Stimulated activated naive B cell treated with anti-CD40 and anti-IgM and Interleukin-4, amounts not matched to agents 10 μg/mL and 1 μg/mL and 100 μg/mL, for 72 hours (primary cell): Measurements from ENCODE around the gene ATP9B.
A peak's percentile ranks its signal among the peaks of the same experiment; 100 is the strongest.

Experiments used
- ATAC-seq, 2 donors: fragments of 150-1000 bp; cut with Tn5 transposase; replicated peaks; 2 replicates each; pipeline ENCODE4 v1.10.0; 2021; ENCODE audit warnings: moderate library complexity in 1 of 2
- DNase-seq: peaks from one replicate; pipeline ENCODE4 v3.0.0; 2021
- H3K27ac Mint-ChIP-seq: one replicate; pipeline ENCODE4 v1.8.0; 2022; ENCODE audit warnings: mild to moderate bottlenecking, mixed read lengths
- H3K27me3 Mint-ChIP-seq, 2 donors: one replicate each; pipeline ENCODE4 v1.8.0; 2022; ENCODE audit warnings: mixed read lengths in 2 of 2
- H3K36me3 Mint-ChIP-seq, 2 donors: one replicate each; pipeline ENCODE4 v1.8.0; 2022; ENCODE audit warnings: mixed read lengths in 2 of 2, mild to moderate bottlenecking in 1 of 2
- H3K4me1 Mint-ChIP-seq, 2 donors: one replicate each; pipeline ENCODE4 v1.8.0; 2022; ENCODE audit warnings: mixed read lengths in 2 of 2, mild to moderate bottlenecking in 1 of 2
- H3K4me3 Mint-ChIP-seq, 2 donors: one replicate each; pipeline ENCODE4 v1.8.0; 2022; ENCODE audit warnings: mild to moderate bottlenecking in 2 of 2, mixed read lengths in 2 of 2, moderate library complexity in 1 of 2
- H3K9me3 Mint-ChIP-seq, 2 donors: one replicate each; pipeline ENCODE4 v1.8.0; 2022; ENCODE audit warnings: mixed read lengths in 2 of 2, mild to moderate bottlenecking in 1 of 2

ATP9B gene

DNA sequence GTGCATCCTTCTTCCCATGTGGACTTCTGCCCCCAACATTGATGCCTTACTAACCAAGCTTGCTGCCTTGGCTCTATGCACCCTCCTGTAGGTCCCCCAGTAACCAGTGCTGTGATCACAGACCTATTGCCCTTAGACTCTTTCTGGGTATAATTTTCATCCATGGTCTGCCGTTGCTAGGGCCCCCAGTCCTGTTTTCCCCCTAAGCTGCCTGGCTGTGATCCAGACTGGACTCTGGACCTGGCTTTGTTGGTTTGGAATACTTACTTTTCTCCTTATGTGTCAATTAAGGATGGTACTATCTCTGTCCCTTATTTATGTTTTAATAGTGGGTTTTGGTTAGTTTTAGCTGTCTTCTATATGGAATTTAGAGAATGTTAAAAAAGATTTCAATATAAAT is 26.0 kb downstream of the ATP9B start:
- H3K27ac Mint-ChIP-seq = no peak overlapping the region
- no peak for ATAC-seq
- no peak overlapping the region for H3K4me3 Mint-ChIP-seq
- peaks cover 6 to 10% of the 10 kb centered on the region in 2 donors for H3K9me3 Mint-ChIP-seq
- H3K4me1 Mint-ChIP-seq = peaks cover 15 to 28% of the 10 kb centered on the region in 2 donors
- H3K27me3 Mint-ChIP-seq = no peaks in the 10 kb centered on the region
- no peak for DNase-seq
- peaks cover 25 to 30% of the 10 kb centered on the region in 2 donors for H3K36me3 Mint-ChIP-seq

DNA sequence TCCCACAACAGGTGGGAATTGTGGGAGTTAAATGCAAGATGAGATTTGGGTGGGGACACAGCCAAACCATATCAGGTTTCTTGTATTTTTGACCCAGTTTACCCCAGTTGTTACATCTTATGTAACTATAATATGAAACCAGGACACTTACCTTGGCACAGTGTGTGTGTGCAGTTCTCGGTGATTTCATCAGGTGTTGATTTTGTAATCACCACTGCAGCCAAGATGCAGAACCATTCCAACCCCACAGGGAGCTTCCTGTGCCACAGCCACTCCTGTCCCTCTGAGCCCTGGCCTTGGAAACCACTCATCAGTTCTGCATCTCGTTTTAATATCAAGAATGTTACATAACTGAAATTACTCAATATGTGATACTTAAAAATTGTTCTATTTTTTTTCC is 31.8 kb downstream of the ATP9B start:
- Mint-ChIP-seq H3K27me3 (no peaks in the 10 kb centered on the region), H3K9me3 (peaks cover 0 to 8% of the 10 kb centered on the region in 2 donors), H3K4me1 (peaks cover 13 to 21% of the 10 kb centered on the region in 2 donors), H3K36me3 (peaks cover 49 to 53% of the 10 kb centered on the region in 2 donors), H3K27ac (no peak overlapping the region), H3K4me3 (no peak overlapping the region)
- DNase-seq (no peak), ATAC-seq (no peak)

DNA sequence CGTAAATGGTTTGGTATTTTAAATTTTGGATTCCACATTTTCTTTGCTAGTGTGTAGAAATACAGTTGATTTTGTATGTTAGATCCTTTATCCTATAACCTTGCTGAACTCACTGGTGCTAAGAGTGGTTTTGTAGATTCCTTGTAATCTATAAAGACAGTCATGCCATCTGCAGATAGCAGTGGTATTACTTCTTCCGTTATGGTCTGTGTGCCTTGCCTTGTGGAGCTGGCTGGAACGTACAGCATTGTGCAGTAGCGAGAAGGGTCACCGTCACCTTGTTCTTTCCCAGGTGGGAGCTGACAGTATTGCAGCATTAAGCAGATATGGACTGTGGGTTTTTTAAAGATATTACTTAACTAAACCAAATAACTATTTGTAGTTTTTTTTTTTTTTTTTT is 33.7 kb downstream of the ATP9B start:
- Mint-ChIP-seq H3K4me3 (no peak overlapping the region), H3K27me3 (no peaks in the 10 kb centered on the region), H3K4me1 (peaks cover 17 to 29% of the 10 kb centered on the region in 2 donors), H3K27ac (no peak overlapping the region), H3K36me3 (peaks cover 51 to 53% of the 10 kb centered on the region in 2 donors), H3K9me3 (peaks cover 0 to 8% of the 10 kb centered on the region in 2 donors)
- ATAC-seq (no peak), DNase-seq (no peak)

- DNase-seq = no peak
- peak; percentile 70 to 88 for ATAC-seq
- Mint-ChIP-seq H3K27ac (no peak overlapping the region), H3K4me1 (peaks cover 18 to 37% of the 10 kb centered on the region in 2 donors), H3K4me3 (no peak overlapping the region), H3K36me3 (peaks cover 46 to 47% of the 10 kb centered on the region in 2 donors), H3K27me3 (no peaks in the 10 kb centered on the region), H3K9me3 (peaks cover 0 to 4% of the 10 kb centered on the region in 2 donors)
Measured at GRCh38 chr18:79104137-79104536, 34.9 kb downstream of the ATP9B start.

GRCh38 chr18:79105455-79105854 is 36.3 kb downstream of the ATP9B start:
- H3K36me3 Mint-ChIP-seq = peaks cover 40% of the 10 kb centered on the region in 2 donors
- no peak overlapping the region for H3K4me3 Mint-ChIP-seq
- H3K9me3 Mint-ChIP-seq = peaks cover 0 to 3% of the 10 kb centered on the region in 2 donors
- no peak for DNase-seq
- peak overlapping the region; percentile 15 for H3K27ac Mint-ChIP-seq
- no peaks in the 10 kb centered on the region for H3K27me3 Mint-ChIP-seq
- ATAC-seq = no peak
- peaks cover 18 to 37% of the 10 kb centered on the region in 2 donors for H3K4me1 Mint-ChIP-seq

DNA sequence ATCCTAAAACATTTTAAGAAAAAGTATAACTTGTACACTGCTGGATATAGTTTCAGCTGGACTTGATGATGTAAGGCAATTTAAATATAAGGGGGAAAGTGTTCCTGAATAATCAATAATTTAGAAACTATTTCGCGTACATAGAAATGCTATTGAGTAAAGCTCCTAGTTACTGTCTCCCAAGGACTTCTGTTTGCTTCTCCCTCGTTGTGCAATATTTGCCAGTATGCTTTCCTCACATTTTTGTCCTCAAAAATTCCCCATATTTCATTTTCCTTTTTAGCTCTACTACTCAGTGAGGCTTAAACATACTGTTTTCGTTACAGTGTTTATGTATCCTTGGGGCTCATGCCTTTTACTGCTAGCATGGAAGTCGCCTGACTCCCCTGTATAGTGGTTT is 36.9 kb downstream of the ATP9B start:
- no peak overlapping the region for H3K27ac Mint-ChIP-seq
- peaks cover 34% of the 10 kb centered on the region in 2 donors for H3K36me3 Mint-ChIP-seq
- H3K9me3 Mint-ChIP-seq = peaks cover 0 to 3% of the 10 kb centered on the region in 2 donors
- peaks cover 18 to 37% of the 10 kb centered on the region in 2 donors for H3K4me1 Mint-ChIP-seq
- ATAC-seq (no peak), DNase-seq (no peak)
- H3K4me3 Mint-ChIP-seq = no peak overlapping the region
- no peaks in the 10 kb centered on the region for H3K27me3 Mint-ChIP-seq

DNA sequence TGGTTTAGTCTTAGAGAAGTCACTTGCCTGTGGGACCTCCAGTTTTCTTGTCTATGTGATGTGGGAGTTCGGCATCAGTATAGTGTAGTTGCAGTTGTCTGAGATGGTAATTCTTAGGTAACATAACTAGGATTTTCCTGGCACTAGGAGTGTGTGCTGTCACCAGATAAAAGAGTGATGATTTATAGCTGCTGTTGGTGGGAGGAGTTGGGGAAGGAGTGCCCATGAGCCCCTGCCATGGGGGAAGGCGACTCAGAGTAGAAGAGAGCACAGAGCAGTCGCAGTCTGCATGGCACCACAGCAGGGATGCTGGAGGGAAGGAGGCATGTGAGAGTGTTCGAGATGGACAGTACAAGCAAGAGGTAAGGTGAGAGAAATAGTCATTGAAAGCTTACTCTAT is 38.7 kb downstream of the ATP9B start:
- Mint-ChIP-seq H3K27me3 (no peaks in the 10 kb centered on the region), H3K9me3 (peaks cover 0 to 3% of the 10 kb centered on the region in 2 donors), H3K27ac (no peak overlapping the region), H3K4me3 (no peak overlapping the region), H3K36me3 (peaks cover 22 to 27% of the 10 kb centered on the region in 2 donors), H3K4me1 (peaks cover 18 to 36% of the 10 kb centered on the region in 2 donors)
- DNase-seq = no peak
- no peak for ATAC-seq

GRCh38 chr18:79108549-79109215 is 39.5 kb downstream of the ATP9B start:
- no peak overlapping the region for H3K27ac Mint-ChIP-seq
- no peaks in the 10 kb centered on the region for H3K27me3 Mint-ChIP-seq
- ATAC-seq = no peak
- no peak for DNase-seq
- no peak overlapping the region for H3K4me3 Mint-ChIP-seq
- H3K36me3 Mint-ChIP-seq = peaks cover 17 to 23% of the 10 kb centered on the region in 2 donors
- H3K9me3 Mint-ChIP-seq = no peaks in the 10 kb centered on the region
- H3K4me1 Mint-ChIP-seq = peaks cover 14 to 28% of the 10 kb centered on the region in 2 donors

- peaks cover 3 to 10% of the 10 kb centered on the region in 2 donors for H3K4me1 Mint-ChIP-seq
- H3K4me3 Mint-ChIP-seq = no peak overlapping the region
- no peak overlapping the region for H3K27ac Mint-ChIP-seq
- peaks cover 0 to 2% of the 10 kb centered on the region in 2 donors for H3K9me3 Mint-ChIP-seq
- H3K27me3 Mint-ChIP-seq = no peaks in the 10 kb centered on the region
- H3K36me3 Mint-ChIP-seq = peaks cover 17 to 24% of the 10 kb centered on the region in 2 donors
- ATAC-seq = no peak
- DNase-seq = no peak
Measured at GRCh38 chr18:79111483-79111882, 42.3 kb downstream of the ATP9B start.

DNA sequence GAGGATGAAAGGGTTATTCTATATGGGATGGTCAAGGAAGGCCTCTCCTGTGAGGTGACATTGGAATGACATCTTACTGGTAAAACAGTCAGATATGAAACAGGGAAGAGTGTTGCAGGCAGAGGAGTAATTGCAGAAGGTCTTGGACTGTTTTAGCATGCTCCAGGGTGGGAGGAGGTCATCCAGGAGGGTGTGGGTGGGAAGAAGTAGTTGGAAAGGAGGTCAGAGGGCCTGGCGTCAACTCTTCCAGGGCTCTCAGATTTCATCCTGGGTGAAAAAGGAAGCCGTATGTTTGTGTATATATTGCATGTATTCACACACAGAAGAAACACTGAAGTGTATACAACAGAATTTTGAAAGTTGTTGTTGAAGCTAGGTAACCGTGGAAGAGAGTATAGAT is 48.2 kb downstream of the ATP9B start:
- no peak for DNase-seq
- Mint-ChIP-seq H3K4me1 (no peaks in the 10 kb centered on the region), H3K9me3 (peaks cover 0 to 2% of the 10 kb centered on the region in 2 donors), H3K4me3 (no peak overlapping the region), H3K36me3 (peaks cover 19 to 34% of the 10 kb centered on the region in 2 donors), H3K27me3 (no peaks in the 10 kb centered on the region), H3K27ac (no peak overlapping the region)
- no peak for ATAC-seq

GRCh38 chr18:79117788-79118187 is 48.6 kb downstream of the ATP9B start:
- Mint-ChIP-seq H3K9me3 (peaks cover 0 to 2% of the 10 kb centered on the region in 2 donors), H3K4me1 (no peaks in the 10 kb centered on the region), H3K36me3 (peaks cover 19 to 36% of the 10 kb centered on the region in 2 donors), H3K4me3 (no peak overlapping the region), H3K27me3 (no peaks in the 10 kb centered on the region), H3K27ac (no peak overlapping the region)
- ATAC-seq (no peak), DNase-seq (no peak)

DNA sequence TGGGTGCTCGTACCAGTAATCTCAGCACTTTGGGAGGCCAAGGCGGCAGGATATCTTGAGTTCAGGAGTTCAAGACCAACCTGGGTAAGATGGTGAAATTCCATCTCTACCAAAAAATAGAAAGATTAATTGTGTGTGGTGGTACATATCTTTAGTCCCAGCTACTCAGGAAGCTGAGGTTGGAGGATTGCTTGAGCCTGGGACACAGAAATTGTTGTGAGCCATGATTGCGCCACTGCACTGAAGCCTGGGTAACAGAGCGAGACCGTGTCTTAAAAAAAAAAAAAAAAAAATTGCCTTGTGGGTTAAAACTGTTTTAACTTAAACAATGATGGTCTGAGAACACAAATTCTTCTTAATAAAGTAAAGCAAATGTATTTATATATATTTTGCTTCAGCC is 49.6 kb downstream of the ATP9B start:
- H3K36me3 Mint-ChIP-seq = peaks cover 19 to 39% of the 10 kb centered on the region in 2 donors
- H3K9me3 Mint-ChIP-seq = peaks cover 0 to 2% of the 10 kb centered on the region in 2 donors
- no peak overlapping the region for H3K27ac Mint-ChIP-seq
- DNase-seq (no peak), ATAC-seq (no peak)
- H3K4me1 Mint-ChIP-seq = no peaks in the 10 kb centered on the region
- no peaks in the 10 kb centered on the region for H3K27me3 Mint-ChIP-seq
- H3K4me3 Mint-ChIP-seq = no peak overlapping the region

DNA sequence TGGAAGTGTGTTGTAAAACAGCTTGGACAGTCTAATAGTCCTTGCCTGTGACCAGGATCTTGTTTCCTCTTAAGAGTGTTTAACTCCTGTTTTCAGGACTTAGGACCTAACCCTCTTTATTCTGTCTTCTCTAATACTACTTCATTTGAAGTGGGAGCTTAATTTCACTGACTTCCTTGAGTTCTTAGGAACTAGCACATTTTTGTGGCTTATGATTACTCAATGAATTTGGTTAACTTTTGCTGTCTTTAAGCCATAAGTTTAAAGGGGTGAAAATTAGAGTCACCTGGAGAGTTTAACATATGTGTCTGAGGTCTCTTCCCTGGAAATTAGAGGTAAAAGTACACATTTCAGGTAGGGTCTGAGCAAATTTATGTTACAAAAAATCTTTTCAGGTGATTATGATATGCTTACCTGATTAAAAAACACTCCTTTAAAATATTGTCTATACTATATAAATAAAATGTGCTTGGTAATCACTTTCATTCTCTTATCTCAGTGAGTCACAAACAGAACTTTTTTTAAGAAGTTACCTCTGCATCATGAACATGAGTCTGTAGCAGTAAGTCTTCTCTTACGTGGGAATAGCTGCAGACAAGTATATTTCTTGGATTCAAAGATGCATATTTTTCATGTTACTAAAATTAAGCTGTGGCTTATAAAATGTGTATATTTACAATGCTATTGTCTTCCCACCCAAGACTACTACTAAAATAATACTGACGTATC is 52.7 kb downstream of the ATP9B start:
- H3K27me3 Mint-ChIP-seq = no peaks in the 10 kb centered on the region
- peaks cover 0 to 5% of the 10 kb centered on the region in 2 donors for H3K4me1 Mint-ChIP-seq
- H3K9me3 Mint-ChIP-seq = no peaks in the 10 kb centered on the region
- peaks cover 17 to 42% of the 10 kb centered on the region in 2 donors for H3K36me3 Mint-ChIP-seq
- ATAC-seq (no peak), DNase-seq (no peak)
- no peak overlapping the region for H3K27ac Mint-ChIP-seq
- H3K4me3 Mint-ChIP-seq = no peak overlapping the region

DNA sequence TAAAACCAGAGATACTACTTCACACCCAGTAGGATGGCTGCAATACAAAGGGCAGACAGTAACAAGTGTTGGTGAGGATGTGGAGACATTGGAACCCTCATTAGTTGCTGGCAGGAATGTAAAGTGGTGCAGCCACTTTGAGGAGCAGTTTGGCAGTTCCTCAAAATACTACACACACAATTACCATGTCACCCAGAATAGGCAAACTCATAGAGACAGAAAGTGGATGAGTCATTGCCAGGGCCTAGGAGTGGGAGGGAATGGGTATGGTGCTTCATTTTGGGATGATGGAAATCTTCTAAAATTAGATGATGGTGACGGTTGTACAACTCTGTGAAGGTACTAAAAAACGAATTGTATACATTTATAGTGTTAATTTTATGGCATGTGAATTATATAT is 54.8 kb downstream of the ATP9B start:
- Mint-ChIP-seq H3K27me3 (no peaks in the 10 kb centered on the region), H3K4me3 (no peak overlapping the region), H3K36me3 (peaks cover 29 to 48% of the 10 kb centered on the region in 2 donors), H3K9me3 (no peaks in the 10 kb centered on the region), H3K27ac (no peak overlapping the region), H3K4me1 (peaks cover 0 to 5% of the 10 kb centered on the region in 2 donors)
- DNase-seq (no peak), ATAC-seq (peak; percentile 46 to 52)

DNA sequence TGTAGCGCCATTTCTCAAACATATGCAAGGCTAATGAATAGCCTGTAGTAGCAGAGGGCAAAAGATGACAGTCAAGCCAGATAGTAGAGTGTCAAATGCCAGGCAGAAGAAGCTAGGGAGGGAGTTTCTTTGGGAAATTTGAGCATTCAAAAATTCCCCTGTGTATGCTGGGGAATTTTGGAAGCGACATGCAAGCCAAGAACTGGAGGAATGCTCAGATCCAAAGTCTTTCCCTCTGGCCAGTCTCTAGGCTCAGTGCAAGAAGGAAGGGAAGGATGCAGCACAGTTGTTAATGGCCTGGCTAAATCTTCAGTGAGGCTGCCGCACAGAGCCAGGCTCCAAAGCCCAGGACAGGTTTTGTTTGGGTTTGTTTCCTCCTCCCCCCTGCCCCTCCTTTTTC is 59.9 kb downstream of the ATP9B start:
- Mint-ChIP-seq H3K27me3 (no peaks in the 10 kb centered on the region), H3K36me3 (peaks cover 32 to 61% of the 10 kb centered on the region in 2 donors), H3K4me1 (peaks cover 0 to 3% of the 10 kb centered on the region in 2 donors), H3K4me3 (no peak overlapping the region), H3K9me3 (no peaks in the 10 kb centered on the region), H3K27ac (no peak overlapping the region)
- ATAC-seq (no peak), DNase-seq (no peak)
